ENCODE measurements around the gene ZNF398.

DNA sequence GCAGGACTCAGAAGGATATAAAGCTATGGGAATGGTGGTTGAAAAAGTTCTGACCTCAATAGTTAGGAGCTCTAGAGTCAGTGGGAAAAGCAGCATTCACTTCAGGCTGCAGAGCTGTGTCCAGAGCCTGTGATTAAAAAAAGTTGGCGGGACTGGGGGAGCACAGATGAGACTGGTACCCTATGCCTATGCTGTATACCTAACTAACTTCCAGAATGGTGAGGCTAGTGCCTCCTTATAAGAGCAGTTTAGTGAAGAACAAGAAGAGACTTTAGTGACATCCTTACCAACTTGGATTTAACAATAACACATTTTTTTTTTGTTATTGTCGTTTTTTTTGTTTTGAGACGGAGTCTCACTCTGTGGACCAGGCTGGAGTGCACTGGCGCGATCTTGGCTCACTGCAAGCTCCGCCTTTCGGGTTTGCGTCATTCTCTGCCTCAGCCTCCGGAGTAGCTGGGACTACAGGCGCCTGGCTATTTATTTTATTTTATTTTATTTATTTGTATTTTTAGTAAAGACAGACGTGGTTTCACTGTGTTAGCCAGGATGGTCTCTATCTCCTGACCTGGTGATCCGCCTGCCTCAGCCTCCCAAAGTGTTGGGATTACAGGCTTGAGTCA, 41.5 kb downstream of the ZNF398 start:
- no peak for TF ChIP-seq CTCF (IDR thresholded peaks at IDR 0.05; ENCODE audit: low read depth, low read length)
- TF ChIP-seq EZH2phosphoT487 (IDR thresholded peaks at IDR 0.05; ENCODE audit: low read depth) = no peak

All from OCI-LY3 (cell line).